ENCODE results near the gene KRTAP10-12. TPM values are rescaled to one million over a fixed set of nuclear protein-coding genes. Genes with fewer than 3 reads are reported as not detected.
"Not testable (repeated sequence)": the region's sequence is repeated elsewhere in the genome, so short reads cannot be mapped to it uniquely, and the experiment has no call there.

KRTAP10-12 gene
- total RNA-seq = 1 to 10 TPM in 1 of 4 donors, not detected in 3; 2.1 TPM

GRCh38 chr21:44697172-44697810 is at the start of gene KRTAP10-12:
Gene KRTAP10-12 (plus strand): TSS chr21:44697172. CDS start chr21:44697202, 30 bp downstream.
- WGBS, 2 donors = 54 to 64% methylated on average over 12 to 20 of the region's 21 CpGs
- H3K4me3 ChIP-seq (ENCODE audit: low read depth, poor library complexity, severe bottlenecking); intact Hi-C loops (cut with DNase I; ENCODE audit: low total_unique reads): not testable (repeated sequence)
- peak in 1 of 2 donors; percentile 37 for DNase-seq (ENCODE audit: low spot score in 2 of 2)

GRCh38 chr21:44647222-44647552 is 49.8 kb upstream of the KRTAP10-12 start:
- intact Hi-C loops (cut with DNase I; ENCODE audit: low total_unique reads) = no loop called here
- peak in 1 of 2 donors; percentile 9 for DNase-seq (ENCODE audit: low spot score in 2 of 2)
- WGBS, 2 donors = 55 to 68% methylated on average over 8 of the region's 8 CpGs
- H3K4me3 ChIP-seq (ENCODE audit: low read depth, poor library complexity, severe bottlenecking) = no peak overlapping the region
- no peak for TF ChIP-seq POLR2A (IDR thresholded peaks at IDR 0.05)
- no peak for TF ChIP-seq CTCF (IDR thresholded peaks at IDR 0.05)

GRCh38 chr21:44648557-44649311 is 48.2 kb upstream of the KRTAP10-12 start:
- intact Hi-C loops (cut with DNase I; ENCODE audit: low total_unique reads) = no loop called here
- WGBS, 2 donors = 75 to 85% methylated on average over 23 to 29 of the region's 33 CpGs
- peak in 1 of 2 donors; percentile 10 for DNase-seq (ENCODE audit: low spot score in 2 of 2)
- no peak for TF ChIP-seq POLR2A (IDR thresholded peaks at IDR 0.05)
- H3K4me3 ChIP-seq (ENCODE audit: low read depth, poor library complexity, severe bottlenecking) = no peak overlapping the region

GRCh38 chr21:44649521-44650100 is 47.4 kb upstream of the KRTAP10-12 start:
- DNase-seq (ENCODE audit: low spot score in 2 of 2) = peak; percentile 6 to 62
- no peak overlapping the region for H3K4me3 ChIP-seq (ENCODE audit: low read depth, poor library complexity, severe bottlenecking)
- 85 to 87% methylated on average over 18 of the region's 18 CpGs for WGBS, 2 donors
- intact Hi-C loops (cut with DNase I; ENCODE audit: low total_unique reads) = no loop called here
- no peak for TF ChIP-seq POLR2A (IDR thresholded peaks at IDR 0.05)
- no peak for TF ChIP-seq CTCF (IDR thresholded peaks at IDR 0.05)

- peak; percentile 2 to 66 for DNase-seq (ENCODE audit: low spot score in 2 of 2)
- H3K4me3 ChIP-seq (ENCODE audit: low read depth, poor library complexity, severe bottlenecking) = no peak overlapping the region
- WGBS, 2 donors = 84 to 87% methylated on average over 20 of the region's 20 CpGs
- no peak for TF ChIP-seq POLR2A (IDR thresholded peaks at IDR 0.05)
- no peak for TF ChIP-seq CTCF (IDR thresholded peaks at IDR 0.05)
- intact Hi-C loops (cut with DNase I; ENCODE audit: low total_unique reads) = no loop called here
These were observed 46.6 kb upstream of the KRTAP10-12 start for GRCh38 chr21:44650265-44650972.

- WGBS, 2 donors = 90 to 94% methylated on average over 12 of the region's 12 CpGs
- TF ChIP-seq POLR2A (IDR thresholded peaks at IDR 0.05) (no peak), CTCF (IDR thresholded peaks at IDR 0.05) (no peak)
- DNase-seq (ENCODE audit: low spot score in 2 of 2) = peak; percentile 4 to 68
- H3K4me3 ChIP-seq (ENCODE audit: low read depth, poor library complexity, severe bottlenecking) = no peak overlapping the region
- intact Hi-C loops (cut with DNase I; ENCODE audit: low total_unique reads) = no loop called here
These were observed 45.8 kb upstream of the KRTAP10-12 start for GRCh38 chr21:44650973-44651675.

Data from lower leg skin (tissue), 4 donors.